ENCODE data around the gene AGK. TPM values are rescaled to one million over a fixed set of nuclear protein-coding genes. Genes with fewer than 3 reads are reported as not detected.

Gene AGK
- total RNA-seq, 1 donor from 2014 or later = 31.9 TPM

GRCh38 chr7:141649137-141649864, 98.1 kb downstream of the AGK start:
- no peaks in the 10 kb centered on the region for H3K9me3 Mint-ChIP-seq
- no peak overlapping the region for H3K4me3 Mint-ChIP-seq
- no peak for DNase-seq (ENCODE audit: extremely low spot score, unreplicated experiment)
- peaks cover 8% of the 10 kb centered on the region for H3K4me1 Mint-ChIP-seq (ENCODE audit: unreplicated experiment)
- H3K36me3 Mint-ChIP-seq = peaks cover 6% of the 10 kb centered on the region
- TF ChIP-seq CTCF (conservative IDR thresholded peaks at IDR 0.05) = no peak
- H3K27me3 Mint-ChIP-seq = no peaks in the 10 kb centered on the region
- H3K27ac Mint-ChIP-seq = peak overlapping the region; percentile 76

GRCh38 chr7:141649865-141650634, 98.8 kb downstream of the AGK start:
- peak; percentile 84 for TF ChIP-seq CTCF (conservative IDR thresholded peaks at IDR 0.05)
- Mint-ChIP-seq H3K27me3 (no peaks in the 10 kb centered on the region), H3K27ac (peak overlapping the region; percentile 76), H3K4me3 (no peak overlapping the region), H3K9me3 (no peaks in the 10 kb centered on the region), H3K4me1 (ENCODE audit: unreplicated experiment) (peaks cover 13% of the 10 kb centered on the region), H3K36me3 (peaks cover 13% of the 10 kb centered on the region)
- DNase-seq (ENCODE audit: extremely low spot score, unreplicated experiment) = no peak

- no peaks in the 10 kb centered on the region for H3K27me3 Mint-ChIP-seq
- no peak overlapping the region for H3K4me3 Mint-ChIP-seq
- H3K4me1 Mint-ChIP-seq (ENCODE audit: unreplicated experiment) = peaks cover 13% of the 10 kb centered on the region
- no peak overlapping the region for H3K27ac Mint-ChIP-seq
- no peak for TF ChIP-seq CTCF (conservative IDR thresholded peaks at IDR 0.05)
- no peak for DNase-seq (ENCODE audit: extremely low spot score, unreplicated experiment)
- H3K9me3 Mint-ChIP-seq = no peaks in the 10 kb centered on the region
- H3K36me3 Mint-ChIP-seq = peaks cover 15% of the 10 kb centered on the region
Measured at GRCh38 chr7:141651417-141651816, 100.2 kb downstream of the AGK start.

- H3K4me3 Mint-ChIP-seq = no peak overlapping the region
- no peak for DNase-seq (ENCODE audit: extremely low spot score, unreplicated experiment)
- H3K9me3 Mint-ChIP-seq = no peaks in the 10 kb centered on the region
- no peak for TF ChIP-seq CTCF (conservative IDR thresholded peaks at IDR 0.05)
- H3K27ac Mint-ChIP-seq = no peak overlapping the region
- peaks cover 13% of the 10 kb centered on the region for H3K4me1 Mint-ChIP-seq (ENCODE audit: unreplicated experiment)
- no peaks in the 10 kb centered on the region for H3K27me3 Mint-ChIP-seq
- H3K36me3 Mint-ChIP-seq = peaks cover 15% of the 10 kb centered on the region
Measured at GRCh38 chr7:141652691-141653090, 101.5 kb downstream of the AGK start.

GRCh38 chr7:141654551-141654950, 103.3 kb downstream of the AGK start:
- peak; percentile 83 for TF ChIP-seq CTCF (conservative IDR thresholded peaks at IDR 0.05)

More at GRCh38 chr7:141654551-141654950, 103.3 kb downstream of the AGK start:
- peak overlapping the region; percentile 42 for H3K27ac Mint-ChIP-seq
- H3K36me3 Mint-ChIP-seq = peaks cover 15% of the 10 kb centered on the region
- no peaks in the 10 kb centered on the region for H3K9me3 Mint-ChIP-seq
- no peak for DNase-seq (ENCODE audit: extremely low spot score, unreplicated experiment)
- no peaks in the 10 kb centered on the region for H3K27me3 Mint-ChIP-seq
- H3K4me3 Mint-ChIP-seq = no peak overlapping the region
- H3K4me1 Mint-ChIP-seq (ENCODE audit: unreplicated experiment) = peaks cover 11% of the 10 kb centered on the region

Data from type B pancreatic cell (in vitro differentiated cells).